ENCODE data around the gene APOO. TPM values are rescaled to one million over a fixed set of nuclear protein-coding genes. Genes with fewer than 3 reads are reported as not detected.

APOO gene
- total RNA-seq, 1 experiment from 2014 or later, result 34.5 TPM

- TF ChIP-seq, protein P1, sequence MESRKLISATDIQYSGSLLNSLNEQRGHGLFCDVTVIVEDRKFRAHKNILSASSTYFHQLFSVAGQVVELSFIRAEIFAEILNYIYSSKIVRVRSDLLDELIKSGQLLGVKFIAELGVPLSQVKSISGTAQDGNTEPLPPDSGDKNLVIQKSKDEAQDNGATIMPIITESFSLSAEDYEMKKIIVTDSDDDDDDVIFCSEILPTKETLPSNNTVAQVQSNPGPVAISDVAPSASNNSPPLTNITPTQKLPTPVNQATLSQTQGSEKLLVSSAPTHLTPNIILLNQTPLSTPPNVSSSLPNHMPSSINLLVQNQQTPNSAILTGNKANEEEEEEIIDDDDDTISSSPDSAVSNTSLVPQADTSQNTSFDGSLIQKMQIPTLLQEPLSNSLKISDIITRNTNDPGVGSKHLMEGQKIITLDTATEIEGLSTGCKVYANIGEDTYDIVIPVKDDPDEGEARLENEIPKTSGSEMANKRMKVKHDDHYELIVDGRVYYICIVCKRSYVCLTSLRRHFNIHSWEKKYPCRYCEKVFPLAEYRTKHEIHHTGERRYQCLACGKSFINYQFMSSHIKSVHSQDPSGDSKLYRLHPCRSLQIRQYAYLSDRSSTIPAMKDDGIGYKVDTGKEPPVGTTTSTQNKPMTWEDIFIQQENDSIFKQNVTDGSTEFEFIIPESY (IDR thresholded peaks at IDR 0.05; ENCODE audit: extremely low read depth, insufficient replicate concordance, low read length), result no peak
- no peak for TF ChIP-seq SRF (IDR thresholded peaks at IDR 0.05; ENCODE audit: low read depth)
- no peak for TF ChIP-seq SIN3A (IDR thresholded peaks at IDR 0.05; ENCODE audit: low read depth)
- TF ChIP-seq ELF1 (IDR thresholded peaks at IDR 0.05; ENCODE audit: borderline replicate concordance, low read depth), result no peak
These were observed 84.9 kb downstream of the APOO start (continued) for GRCh38 chrX:23822841-23823240.

DNA sequence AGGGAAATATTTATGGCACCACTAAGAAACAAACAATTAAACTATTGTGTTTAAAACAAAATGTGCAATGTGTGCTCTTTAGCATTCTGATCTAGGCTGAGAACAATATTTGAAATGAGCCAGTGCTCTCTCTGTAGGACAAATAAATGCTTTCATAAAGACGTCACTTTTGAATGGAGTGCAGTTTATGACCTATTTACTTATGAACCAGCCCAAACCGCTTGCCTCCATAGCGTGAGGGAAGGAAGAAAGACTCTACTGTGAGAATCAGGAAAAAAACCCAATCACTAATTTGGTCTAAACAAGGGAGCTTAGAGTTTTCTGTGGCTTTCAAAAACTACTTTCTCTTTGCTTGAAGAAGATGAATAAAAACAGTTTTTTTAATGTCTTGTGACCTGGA lies 85.3 kb downstream of the APOO start:
- ATAC-seq (no peak), DNase-seq (ENCODE audit: low read depth, low spot score) (no peak)
- ChIA-PET CTCF (no interaction called here), POLR2A (no interaction called here), RAD21 (ENCODE audit: low non-redundant PET in 1 of 2, low total read pairs in 2 of 2, uncharacterized antibody in 2 of 2, unreplicated experiment in 2 of 2) (no interaction called here)
- H3K9me3 ChIP-seq (ENCODE audit: control insufficient read depth in 1 of 2, insufficient read depth in 1 of 2, low read depth in 1 of 2, low read length in 2 of 2), result no peaks in the 10 kb centered on the region
- H3K27me3 ChIP-seq (ENCODE audit: insufficient read depth, low read length), result no peaks in the 10 kb centered on the region
- 0 out of 2 replicates have a peak overlapping the region, but pooled peaks have one; percentile 18 for H3K27ac ChIP-seq (ENCODE audit: low read depth, low read length)
- H4K20me1 ChIP-seq (ENCODE audit: insufficient read depth), result no peaks in the 10 kb centered on the region
- BruUV-seq (replicated peaks), result no TSS peak
- peaks cover 22 to 30% of the 10 kb centered on the region in 2 experiments for H3K4me1 ChIP-seq (ENCODE audit: control insufficient read depth in 1 of 2, insufficient read depth in 2 of 2, low read length in 2 of 2)
- intact Hi-C loops (cut with micrococcal nuclease), result no loop called here
- H3K36me3 ChIP-seq (ENCODE audit: control insufficient read depth in 1 of 2, insufficient read depth in 2 of 2, low read length in 2 of 2), result no peaks in the 10 kb centered on the region
- H3K4me2 ChIP-seq (ENCODE audit: low read length), result no peak overlapping the region
- H3K9me2 ChIP-seq (ENCODE audit: insufficient read depth), result no peaks in the 10 kb centered on the region
- no peak overlapping the region for H2AFZ ChIP-seq (ENCODE audit: low read depth, low read length, poor library complexity, severe bottlenecking)
- no peak overlapping the region for H3K9ac ChIP-seq (ENCODE audit: low read length)
- no peaks in the 10 kb centered on the region for H3K79me2 ChIP-seq (ENCODE audit: insufficient read depth, low read length)
- TF ChIP-seq ZFX (IDR thresholded peaks at IDR 0.05), result no peak
- no peak for TF ChIP-seq SP1 (IDR thresholded peaks at IDR 0.05; ENCODE audit: low read depth)
- TF ChIP-seq CBX3 (IDR thresholded peaks at IDR 0.05; ENCODE audit: low read depth), result no peak
- TF ChIP-seq, protein P2, sequence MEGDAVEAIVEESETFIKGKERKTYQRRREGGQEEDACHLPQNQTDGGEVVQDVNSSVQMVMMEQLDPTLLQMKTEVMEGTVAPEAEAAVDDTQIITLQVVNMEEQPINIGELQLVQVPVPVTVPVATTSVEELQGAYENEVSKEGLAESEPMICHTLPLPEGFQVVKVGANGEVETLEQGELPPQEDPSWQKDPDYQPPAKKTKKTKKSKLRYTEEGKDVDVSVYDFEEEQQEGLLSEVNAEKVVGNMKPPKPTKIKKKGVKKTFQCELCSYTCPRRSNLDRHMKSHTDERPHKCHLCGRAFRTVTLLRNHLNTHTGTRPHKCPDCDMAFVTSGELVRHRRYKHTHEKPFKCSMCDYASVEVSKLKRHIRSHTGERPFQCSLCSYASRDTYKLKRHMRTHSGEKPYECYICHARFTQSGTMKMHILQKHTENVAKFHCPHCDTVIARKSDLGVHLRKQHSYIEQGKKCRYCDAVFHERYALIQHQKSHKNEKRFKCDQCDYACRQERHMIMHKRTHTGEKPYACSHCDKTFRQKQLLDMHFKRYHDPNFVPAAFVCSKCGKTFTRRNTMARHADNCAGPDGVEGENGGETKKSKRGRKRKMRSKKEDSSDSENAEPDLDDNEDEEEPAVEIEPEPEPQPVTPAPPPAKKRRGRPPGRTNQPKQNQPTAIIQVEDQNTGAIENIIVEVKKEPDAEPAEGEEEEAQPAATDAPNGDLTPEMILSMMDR (IDR thresholded peaks at IDR 0.05 in 2 of 3, conservative IDR thresholded peaks at IDR 0.05 in 1 of 3; ENCODE audit: borderline replicate concordance in 1 of 3, insufficient read depth in 1 of 3, low read depth in 2 of 3, low read length in 2 of 3), result no peak
- no peak for TF ChIP-seq EZH2 (IDR thresholded peaks at IDR 0.05)
- no peak for TF ChIP-seq TCF7L2 (IDR thresholded peaks at IDR 0.05; ENCODE audit: borderline replicate concordance, extremely low read depth, insufficient read depth, insufficient read length)
- TF ChIP-seq, protein P1 (IDR thresholded peaks at IDR 0.05; ENCODE audit: extremely low read depth, insufficient replicate concordance, low read length), result no peak
- TF ChIP-seq RAD21 (IDR thresholded peaks at IDR 0.05; ENCODE audit: low read depth), result no peak
- no peak overlapping the region for H3K4me3 ChIP-seq (replicated peaks in 1 of 2; ENCODE audit: low read depth in 1 of 2, low read length in 2 of 2)

Data from HCT116 (cell line).